ENCODE measurements around the gene EPHB1.

GRCh38 chr3:135087782-135088181 is 292.7 kb downstream of the EPHB1 start:
- TF ChIP-seq EP300 (IDR thresholded peaks at IDR 0.05; ENCODE audit: borderline replicate concordance in 1 of 2, low read depth in 1 of 2, low read length in 1 of 2) (no peak), CTCF (IDR thresholded peaks at IDR 0.05) (no peak), CHD2 (IDR thresholded peaks at IDR 0.05; ENCODE audit: low read length, partially characterized antibody) (no peak), NFIC (IDR thresholded peaks at IDR 0.05; ENCODE audit: borderline replicate concordance) (no peak), TEAD4 (IDR thresholded peaks at IDR 0.05; ENCODE audit: borderline replicate concordance, insufficient read depth) (no peak), RAD21 (IDR thresholded peaks at IDR 0.05; ENCODE audit: low read length) (no peak)
- TF ChIP-seq, protein P1, sequence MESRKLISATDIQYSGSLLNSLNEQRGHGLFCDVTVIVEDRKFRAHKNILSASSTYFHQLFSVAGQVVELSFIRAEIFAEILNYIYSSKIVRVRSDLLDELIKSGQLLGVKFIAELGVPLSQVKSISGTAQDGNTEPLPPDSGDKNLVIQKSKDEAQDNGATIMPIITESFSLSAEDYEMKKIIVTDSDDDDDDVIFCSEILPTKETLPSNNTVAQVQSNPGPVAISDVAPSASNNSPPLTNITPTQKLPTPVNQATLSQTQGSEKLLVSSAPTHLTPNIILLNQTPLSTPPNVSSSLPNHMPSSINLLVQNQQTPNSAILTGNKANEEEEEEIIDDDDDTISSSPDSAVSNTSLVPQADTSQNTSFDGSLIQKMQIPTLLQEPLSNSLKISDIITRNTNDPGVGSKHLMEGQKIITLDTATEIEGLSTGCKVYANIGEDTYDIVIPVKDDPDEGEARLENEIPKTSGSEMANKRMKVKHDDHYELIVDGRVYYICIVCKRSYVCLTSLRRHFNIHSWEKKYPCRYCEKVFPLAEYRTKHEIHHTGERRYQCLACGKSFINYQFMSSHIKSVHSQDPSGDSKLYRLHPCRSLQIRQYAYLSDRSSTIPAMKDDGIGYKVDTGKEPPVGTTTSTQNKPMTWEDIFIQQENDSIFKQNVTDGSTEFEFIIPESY (IDR thresholded peaks at IDR 0.05; ENCODE audit: borderline replicate concordance, low read depth), result no peak
